ENCODE data around the gene IRAK1.
"Not testable (repeated sequence)": the region's sequence is repeated elsewhere in the genome, so short reads cannot be mapped to it uniquely, and the experiment has no call there.

Gene IRAK1

DNA sequence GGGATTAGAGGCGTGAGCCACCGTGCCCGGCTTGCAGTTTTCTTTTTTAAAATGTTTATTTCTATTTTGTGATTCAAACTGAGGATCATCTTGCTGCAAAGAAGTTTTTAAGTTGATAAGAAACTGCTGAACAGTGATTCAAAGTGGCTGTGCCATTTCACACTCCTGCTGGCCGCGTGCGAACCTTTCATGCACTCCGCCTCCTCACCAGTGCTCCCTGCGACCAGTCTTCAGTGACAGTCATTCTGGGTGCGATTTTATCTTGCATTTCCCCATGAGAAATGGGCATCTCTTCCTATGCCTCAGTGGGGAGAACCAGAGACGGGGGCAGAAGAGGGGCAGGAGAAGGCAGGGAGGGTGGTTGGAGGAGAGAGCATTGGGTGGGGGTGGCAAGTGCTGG, 25.7 kb downstream of the IRAK1 start:
- DNase-seq: no peak

DNA sequence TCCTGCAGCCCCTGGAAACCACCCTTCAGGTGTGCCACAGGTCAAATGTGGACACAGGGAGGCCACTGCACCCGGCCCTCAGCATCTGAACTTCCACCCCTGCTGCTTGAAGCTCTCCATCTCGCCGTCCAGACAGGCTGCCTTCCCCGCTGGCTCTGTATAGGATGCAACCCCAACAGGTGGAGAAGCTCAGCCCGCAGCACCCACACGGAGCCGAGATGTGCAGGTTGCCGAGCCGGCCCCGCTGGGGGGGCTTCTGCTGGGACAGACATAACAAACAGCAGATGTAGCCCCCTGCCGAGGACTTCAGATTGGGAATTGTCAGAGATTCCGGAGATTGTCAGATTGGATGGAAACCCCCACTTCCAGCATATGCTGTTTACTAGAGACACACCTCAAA, 26.6 kb downstream of the IRAK1 start:
- no peak for DNase-seq

DNA sequence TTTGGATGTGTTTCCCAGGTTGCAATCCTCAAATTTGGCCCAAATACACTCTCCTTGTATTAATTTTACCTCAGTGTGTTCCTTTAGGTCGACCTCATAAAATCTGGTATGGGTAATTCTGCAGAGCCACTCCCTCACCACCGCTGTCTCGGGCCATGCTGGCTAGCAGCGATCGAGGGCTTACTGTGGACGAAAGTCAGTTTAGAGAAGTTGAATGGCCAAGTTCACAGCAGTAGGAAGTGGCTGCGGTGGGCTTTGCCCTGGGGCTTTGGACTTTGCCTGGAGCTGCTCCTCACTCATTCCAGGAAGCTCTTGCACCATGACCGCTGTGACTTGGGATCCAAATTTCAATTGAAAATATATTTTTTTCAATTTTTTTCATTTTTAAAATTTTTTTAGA, 27.5 kb downstream of the IRAK1 start:
- no peak for DNase-seq

DNA sequence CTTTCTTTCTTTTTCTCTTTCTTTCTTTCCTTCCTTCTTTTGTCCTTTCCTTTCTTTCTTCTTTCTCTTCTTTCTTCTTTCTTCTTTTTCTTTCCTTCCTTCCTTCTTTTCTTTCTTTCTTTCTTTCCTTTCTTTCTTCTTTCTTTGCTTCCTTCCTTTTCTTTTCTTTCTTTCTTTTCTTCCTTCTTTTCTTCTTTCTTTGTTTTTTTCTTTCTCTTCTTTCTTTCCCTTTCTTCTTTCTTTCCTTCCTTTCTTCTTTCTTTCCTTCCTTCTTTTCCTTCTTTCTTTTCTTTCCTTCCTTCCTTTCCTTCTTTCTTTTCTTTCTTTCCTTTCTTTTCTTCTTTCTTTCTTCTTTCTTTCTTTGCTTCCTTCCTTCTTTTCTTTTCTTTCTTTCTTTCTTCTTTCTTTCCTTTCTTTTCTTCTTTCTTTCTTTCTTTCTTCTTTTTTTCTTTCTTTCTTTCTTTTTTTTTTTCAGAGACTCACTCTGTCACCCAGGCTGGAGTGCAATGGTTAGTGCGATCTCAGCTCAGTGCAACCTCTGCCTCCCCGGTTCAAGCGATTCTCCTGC, 28.6 kb downstream of the IRAK1 start:
- DNase-seq: no peak

DNA sequence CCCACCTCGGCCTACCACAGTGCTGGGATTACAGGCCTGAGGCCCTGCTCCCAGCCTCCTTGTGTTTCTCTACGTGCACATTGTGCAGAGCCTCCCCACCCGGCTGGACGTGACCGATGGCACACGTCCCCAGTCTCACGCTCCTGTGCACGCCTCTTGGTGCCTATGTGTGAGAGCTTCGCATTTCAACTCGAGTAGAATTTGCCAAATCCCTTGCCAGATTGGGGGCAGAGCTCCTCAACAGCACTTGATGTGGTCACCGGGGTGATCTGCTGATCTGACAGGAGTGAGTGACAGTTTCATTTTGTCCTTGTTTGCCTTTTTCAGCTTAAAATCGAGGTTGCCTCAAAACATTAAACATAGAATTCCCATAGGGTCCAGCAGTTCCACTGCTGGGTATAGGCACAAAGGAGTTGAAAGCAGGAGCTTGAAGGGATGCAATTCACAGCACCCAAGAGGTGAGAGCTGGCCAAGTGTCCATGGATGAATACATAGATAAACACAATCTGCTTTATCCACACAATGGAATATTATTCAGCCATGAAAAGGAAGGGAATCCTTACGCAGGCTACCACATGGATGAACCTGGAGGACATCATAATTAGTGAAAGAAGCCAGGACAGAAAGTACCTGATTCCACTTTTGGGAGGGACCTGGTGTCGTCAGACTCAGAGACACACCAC, 29.6 kb downstream of the IRAK1 start:
- no peak for DNase-seq

DNA sequence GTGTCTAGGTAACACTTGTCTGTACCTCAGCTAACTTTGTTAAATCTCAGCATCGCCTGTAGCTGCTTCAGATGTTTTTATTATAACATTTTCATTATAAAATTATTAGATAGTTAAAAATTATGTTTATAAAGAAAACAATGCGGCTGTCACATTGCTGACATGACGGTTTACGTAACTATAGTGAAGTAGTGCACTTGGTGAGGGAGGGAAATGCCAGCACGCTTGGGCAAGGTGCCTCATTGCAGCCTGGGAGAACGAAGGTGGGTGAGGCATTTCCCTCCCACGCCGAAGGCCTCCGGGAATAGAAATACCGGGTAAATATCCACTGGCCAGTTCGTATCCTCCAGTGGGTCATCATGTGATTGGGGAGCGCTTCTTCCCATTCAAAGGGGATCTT, 31.2 kb downstream of the IRAK1 start:
- DNase-seq: no peak

DNA sequence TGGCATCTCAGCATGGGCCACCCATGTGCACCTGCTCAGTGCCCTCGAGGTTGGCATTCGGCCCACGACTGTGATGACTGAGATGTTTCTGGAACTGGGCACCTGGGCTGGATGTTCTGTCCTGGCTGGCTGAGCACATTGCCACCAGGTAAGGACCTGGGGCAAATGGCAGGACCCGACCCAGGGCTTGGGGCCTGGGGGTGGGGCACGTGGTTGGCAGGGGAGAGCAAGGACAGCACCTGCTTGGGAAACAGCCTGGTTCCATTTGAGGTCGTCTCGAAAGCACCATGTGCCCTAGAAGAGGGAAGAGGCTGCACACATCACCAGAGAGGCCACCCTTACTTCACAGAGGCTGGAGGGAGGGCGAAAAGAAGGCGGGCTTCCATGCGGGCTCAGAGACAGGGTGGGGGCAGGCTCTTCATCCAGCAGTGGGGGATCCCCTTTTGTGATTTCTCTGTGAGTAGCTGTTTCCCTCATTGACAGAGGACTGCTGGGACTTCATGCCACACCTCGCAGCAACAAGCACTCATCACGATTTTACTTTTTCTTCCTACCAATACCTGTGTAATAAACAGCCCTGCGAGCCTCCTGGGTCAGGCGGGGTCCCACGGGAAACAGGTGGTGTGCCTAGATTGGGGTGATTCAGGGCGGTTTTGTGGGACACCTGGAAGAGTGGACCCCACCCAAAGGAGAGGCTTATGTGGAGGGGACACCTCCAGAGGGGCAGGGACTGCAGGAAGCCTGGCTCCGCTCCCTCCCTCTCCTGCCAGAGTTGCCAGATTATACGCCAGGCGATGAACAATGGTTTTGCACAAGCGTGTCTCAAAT, 35.1 kb downstream of the IRAK1 start:
- DNase-seq: no peak

DNA sequence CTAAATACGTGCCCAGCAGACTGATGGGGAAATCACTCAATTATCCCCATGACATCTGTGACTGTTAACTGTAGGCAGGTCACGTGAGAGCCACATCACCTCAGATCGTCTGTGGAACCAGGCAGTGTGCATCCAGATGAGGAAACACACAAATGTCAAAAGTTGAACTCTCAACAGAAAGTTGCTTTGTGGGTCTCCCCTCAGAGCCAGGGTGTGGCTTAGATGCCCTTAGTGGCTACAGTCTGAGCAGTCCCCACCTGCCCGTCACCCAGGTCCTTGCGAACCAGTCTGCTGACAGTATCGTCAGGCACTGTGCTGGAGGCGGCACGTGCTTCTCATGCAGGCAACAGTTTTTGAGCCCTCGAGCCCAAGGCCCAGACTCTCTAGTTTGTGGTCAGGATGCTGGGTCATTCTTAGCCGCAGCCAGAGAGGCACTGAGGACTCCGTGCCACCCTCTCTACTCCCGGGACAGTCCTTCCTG, 36.3 kb downstream of the IRAK1 start:
- no peak for DNase-seq

DNA sequence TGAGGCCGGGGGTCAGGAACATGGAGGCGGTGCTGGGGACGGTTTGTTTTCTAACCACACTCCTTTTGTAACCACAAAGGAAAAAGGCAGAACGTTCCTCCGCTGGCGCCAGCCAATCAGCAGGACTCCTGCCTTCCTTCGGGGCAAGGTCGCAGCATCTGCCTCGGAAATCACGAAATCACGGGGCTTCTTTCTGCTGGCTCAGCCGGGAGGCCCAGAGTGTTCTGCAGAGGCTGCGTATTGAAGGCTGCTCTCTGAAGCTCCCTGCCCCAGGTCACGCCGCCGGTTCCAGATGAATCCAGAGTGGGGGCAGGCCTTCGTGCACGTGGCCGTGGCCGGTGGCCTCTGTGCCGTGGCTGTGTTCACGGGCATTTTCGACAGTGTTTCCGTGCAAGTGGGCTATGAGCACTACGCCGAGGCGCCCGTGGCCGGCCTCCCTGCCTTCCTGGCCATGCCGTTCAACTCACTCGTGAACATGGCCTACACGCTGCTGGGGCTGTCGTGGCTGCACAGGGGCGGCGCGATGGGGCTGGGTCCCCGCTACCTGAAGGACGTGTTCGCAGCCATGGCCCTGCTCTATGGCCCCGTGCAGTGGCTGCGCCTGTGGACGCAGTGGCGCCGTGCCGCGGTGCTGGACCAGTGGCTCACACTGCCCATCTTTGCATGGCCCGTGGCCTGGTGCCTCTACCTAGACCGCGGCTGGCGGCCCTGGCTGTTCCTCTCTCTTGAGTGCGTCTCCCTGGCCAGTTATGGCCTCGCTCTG, 37.8 kb downstream of the IRAK1 start:
- peak; percentile 61 for DNase-seq

DNA sequence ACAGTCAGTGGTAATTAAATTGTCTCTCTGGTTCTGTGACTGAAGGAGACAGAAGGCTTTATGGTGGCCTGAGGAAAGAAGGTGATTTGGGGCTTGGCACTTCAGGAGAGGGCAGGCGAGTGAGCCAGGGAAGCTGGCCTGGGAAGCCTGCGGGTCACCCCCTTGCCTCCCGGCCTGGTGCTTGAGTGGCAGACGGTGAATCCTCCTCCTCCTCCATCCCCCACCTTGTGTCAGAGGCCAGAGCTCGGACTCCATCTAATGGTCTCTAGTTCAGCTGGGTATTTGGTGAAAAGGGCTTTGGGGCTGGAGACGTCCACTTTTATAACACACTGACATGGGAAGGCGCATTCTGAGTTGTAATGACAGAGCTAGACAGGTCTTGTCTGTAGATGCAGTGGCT, 38.5 kb downstream of the IRAK1 start:
- no peak for DNase-seq

DNA sequence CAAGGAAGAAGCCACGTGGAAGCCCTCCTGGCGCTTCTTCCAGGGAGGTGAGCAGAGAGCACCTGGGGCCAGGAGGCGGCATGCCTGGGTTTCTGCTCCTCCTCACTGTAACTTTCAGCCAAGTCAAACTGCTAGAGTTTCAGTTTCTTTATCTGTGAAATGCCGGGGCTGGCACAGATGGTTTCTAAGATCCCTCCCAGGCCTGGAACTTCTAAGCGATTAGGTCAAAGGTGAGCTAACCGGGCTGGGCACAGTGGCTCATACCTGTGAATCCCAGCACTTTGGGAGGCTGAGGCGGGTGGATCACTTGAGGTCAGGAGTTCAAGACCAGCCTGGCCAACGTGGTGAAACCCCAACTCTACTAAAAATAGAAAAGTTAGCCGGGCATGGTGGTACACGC, 39.3 kb downstream of the IRAK1 start:
- DNase-seq: not testable (repeated sequence)

DNA sequence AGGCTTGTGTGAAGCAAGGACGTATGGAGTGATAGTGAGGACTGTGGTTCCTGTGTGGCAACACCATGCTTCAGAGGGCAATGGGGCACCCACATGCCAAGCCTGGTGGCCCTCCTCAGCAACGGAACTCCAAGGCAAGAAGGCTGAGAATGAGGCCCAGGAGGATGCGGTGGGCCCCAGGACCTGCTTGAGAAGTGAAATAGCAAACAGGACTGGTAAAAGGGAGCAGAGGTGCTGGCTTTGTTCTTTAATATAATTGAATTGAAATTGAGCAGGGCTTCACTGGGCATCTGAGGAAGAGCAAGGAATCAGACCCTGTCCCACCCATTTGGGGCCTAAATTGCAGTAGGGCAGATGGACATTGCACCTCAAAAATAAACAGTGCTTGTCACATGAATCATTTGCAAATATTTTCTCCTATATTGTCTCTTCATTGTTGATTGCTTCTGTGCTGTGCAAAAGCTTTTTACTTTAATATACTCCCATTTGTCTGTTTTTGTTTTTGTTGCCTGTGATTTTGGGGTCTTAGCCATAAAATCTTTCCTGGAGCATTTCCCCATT, 44.9 kb downstream of the IRAK1 start:
- no peak for DNase-seq

DNA sequence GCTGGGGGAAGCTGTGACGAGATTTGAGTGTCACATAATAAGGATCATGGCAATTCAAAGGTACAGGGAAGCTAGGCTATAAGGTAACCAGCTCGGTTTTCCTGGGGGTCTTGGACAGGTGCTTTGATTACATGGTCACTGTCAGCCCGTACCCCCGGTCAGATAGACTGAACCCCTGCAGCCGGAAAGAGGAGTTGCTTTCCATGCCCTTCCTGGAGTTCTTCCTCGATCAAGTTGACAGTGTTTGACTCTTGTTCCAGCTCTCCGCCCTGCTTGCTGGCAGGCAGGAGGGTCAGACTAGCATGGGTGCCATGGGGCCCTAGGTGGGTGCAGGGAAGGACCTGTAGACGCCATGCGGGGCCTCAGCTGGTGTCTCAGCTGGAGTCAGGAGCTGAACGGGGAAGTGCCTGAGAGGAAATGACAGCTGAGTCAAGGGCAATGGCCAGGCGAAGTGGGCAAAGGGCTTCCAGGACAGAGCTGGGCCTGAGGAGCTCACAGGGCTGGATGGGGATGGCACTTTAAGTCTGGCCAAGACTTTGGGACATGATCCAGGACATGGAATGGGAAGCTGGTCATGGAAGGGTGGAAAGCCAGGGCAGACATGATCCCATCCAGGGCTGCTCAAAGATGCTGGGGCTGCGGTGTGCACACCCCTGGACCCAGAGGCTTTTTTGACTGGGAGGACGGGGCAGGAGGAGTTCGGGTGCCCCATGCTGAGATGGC, 45.5 kb downstream of the IRAK1 start:
- DNase-seq: no peak

DNA sequence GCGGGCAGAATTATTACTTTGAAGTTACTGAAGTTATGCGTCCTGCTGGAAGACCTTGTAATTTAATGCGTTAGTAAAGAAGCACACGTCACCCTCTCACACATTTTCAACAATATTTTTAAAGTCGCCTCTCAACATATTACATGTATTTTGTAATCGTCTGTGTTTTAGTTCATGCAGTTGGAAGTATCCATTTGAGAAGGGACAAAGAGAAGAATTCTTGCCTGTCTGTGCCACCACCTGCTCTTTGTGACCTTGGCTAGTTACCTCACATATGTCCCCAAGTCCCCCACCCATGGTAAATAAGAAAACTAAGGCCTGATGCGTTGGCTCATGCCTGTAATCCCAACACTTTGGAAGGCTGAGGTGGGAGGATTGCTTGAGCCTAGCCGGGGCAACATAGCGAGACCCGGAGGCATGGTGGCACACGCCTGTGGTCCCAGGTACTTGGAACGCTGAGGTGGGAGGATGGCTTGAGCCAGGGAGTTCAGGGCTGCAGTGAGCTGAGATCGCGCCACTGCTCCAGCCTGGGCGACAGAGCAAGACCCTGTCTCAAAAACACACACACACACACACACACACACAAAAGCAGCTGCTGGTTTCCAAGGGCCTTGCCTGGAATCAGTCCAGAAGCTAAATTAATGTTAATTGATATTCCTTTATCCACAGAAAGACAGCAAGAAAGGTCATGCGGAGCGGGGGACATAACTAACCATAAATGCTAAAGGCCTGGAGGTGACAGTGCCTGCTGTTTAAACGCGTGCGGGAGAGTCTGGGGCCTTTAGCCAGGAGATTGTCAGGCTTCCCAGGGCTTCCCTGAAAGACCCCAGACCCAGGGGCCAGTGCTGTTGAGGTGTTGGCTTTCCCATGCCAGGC, 46.3 kb downstream of the IRAK1 start:
- DNase-seq: no peak

DNA sequence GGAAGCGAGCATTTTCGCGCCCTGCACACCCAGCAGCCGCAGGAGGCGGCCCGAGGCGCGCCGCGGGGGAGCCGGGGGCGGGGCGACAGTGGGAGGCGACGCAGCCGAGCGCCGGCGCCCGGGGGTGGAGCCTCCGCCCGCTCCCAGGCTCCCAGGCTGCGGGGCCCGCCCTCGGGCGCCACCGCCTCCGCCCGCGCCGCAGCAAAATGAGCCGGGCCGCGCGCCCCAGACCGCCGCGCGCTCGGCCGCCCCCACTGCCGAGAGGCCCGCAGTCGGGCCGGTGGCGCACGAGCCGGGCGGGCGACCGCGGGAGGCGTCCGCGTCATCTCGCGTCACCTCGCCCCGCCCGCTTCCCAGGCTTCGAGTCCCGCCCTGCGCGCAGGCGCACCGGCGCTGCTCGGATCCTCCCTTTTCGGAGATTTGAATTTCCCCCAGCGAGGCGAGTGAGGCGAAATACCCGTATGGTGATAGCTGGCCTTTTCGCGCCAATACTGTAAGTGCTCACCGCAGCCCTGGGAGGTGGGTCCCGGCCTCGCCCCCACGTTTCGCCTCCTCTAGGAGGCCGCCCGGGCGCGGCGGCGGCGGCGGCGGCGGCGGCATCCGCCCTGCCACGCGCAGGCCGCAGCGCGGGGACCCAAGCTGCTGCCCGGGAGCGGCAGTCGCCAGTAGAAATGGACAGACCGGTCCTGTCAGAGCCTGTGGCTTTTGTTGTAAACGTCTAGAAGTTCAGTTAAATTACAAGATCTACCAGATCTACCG, 47.2 kb downstream of the IRAK1 start, which contains the start of gene TMEM187:
TMEM187 (plus strand) TSS at position 387 of the 759 bp plus-strand sequence. CDS start 9,309 bp downstream, outside the sequence.
- DNase-seq: peak; percentile 93

DNA sequence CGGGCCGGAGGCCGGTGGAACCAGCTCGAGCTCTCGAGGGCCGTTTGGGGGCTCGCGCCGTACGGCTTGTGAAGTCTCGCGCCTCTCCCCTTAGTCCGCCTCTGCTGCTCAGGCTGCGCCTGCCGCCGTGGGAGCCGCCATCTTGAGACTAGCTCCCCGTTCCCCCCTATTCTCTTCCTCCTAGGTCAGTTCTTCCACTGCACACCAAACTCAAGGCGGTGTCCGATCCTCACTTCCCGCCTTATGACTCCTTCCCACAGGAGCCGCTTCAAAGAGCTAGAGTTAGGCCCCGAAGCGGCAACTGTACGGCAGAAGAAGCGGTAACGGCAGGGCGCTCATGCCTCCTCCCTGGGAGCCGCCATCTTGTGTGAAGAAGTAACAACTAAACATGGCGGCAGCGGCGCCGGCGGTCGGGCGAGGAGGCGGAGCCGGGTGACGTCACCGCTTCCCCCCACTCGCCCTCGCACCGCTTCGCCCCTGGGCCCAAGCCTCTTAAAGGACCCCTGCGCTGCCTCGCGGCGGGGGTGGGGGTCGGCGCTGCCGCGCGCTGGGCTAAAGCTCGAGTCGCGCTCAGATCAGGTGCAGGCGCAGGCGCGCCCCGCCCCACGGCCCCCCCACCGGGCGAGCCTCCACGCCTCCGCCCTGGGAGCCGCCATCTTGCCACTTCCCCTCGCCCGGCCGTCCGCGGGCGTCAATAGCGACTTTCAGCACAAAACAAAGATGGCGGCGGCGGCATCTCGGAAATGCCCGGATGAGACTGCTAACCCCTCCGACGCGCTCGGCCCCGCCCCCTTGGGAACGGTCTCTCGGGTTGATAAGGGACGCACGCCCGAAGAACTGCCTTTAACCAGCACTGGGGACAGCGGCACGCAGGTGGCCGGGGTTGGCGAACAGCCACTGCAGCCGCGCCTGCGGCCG, 48.0 kb downstream of the IRAK1 start, which contains the start of gene HCFC1:
HCFC1 (minus strand) TSS at position 369 of the 918 bp plus-strand sequence. CDS start 978 bp downstream, outside the sequence.
- peak; percentile 97 for DNase-seq

DNA sequence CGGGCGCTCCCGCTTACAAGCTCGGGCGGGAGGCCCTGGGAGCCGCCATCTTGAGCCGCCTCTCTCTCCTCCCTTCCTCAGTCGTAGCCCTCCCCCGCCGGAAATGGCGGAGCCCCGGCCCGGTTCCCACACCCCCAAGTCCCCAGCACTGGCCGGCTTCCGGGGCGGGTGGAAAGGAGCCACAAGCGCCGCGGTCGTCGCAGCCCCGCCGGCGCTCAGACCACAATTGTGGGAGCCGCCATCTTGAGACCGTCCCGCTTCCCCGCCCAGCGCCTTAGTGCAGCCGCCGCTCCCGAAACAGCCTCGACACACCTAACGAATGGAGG, 48.6 kb downstream of the IRAK1 start:
- DNase-seq: peak; percentile 95

DNA sequence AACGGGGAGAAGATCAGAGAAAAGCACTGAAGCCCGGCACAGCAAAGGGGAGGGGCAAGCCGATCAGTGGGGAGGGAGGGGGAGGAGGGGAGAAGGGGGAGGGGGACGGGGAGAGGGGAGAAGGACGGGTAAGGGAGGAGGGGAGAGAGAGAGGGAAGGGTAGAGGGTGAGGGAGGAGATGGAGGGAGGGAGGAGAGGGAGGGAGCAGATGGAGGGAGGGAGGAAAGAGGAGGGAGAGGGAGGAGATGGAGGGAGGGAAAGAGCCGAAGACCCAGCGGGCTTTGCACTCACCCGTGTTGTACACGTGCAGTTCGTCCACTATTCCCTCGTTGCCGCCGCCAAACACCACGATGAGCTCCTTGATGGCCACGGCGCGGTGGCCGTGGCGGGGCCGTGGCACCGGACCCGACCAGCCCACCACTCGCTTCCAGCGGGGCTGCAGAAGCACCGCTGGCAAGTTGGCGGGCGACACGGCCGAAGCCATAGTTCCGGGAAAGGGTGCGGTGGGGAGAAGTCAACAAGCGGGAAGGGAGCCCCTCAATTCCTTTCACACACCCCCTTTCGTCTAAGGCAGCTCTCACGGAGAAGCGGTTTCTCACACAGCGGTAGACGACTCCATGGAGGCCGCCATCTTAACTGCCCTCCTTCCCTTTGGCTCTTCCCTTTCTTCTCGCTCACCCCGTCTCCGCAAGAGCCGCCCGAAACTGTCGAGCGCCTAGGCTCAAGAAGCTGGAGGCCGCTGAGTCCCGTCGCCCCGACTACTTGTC, 49.2 kb downstream of the IRAK1 start:
- DNase-seq: peak; percentile 76
